ENCODE results near the gene PGR.
"Not testable (repeated sequence)": the region's sequence is repeated elsewhere in the genome, so short reads cannot be mapped to it uniquely, and the experiment has no call there.

Gene PGR

DNA sequence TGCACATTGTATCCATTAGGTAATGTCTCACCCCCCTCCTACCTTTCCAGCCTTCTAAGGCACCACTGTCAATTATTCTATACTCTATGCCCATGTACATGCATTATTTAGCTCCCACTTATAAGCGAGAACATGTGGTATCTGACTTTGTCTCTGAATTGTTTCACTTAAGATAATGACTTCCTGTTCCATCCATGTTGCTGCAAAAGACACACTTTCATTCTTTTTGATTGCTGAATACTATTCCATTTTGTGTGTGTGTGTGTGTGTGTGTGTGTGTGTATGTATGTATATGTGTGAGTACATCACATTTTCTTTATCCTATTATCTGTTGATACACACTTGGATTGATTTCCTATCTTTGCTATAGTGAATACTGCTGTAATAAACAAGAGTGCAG, 84.2 kb downstream of the PGR start:
- ATAC-seq (no peak), DNase-seq (no peak)
- H3K36me3 Mint-ChIP-seq (ENCODE audit: low read depth): no peaks in the 10 kb centered on the region
- no peaks in the 10 kb centered on the region for H3K27me3 Mint-ChIP-seq
- H3K9me3 Mint-ChIP-seq: peaks cover 6% of the 10 kb centered on the region
- H3K4me1 Mint-ChIP-seq: no peaks in the 10 kb centered on the region
- no peak overlapping the region for H3K27ac Mint-ChIP-seq
- H3K4me3 Mint-ChIP-seq: no peak overlapping the region

DNA sequence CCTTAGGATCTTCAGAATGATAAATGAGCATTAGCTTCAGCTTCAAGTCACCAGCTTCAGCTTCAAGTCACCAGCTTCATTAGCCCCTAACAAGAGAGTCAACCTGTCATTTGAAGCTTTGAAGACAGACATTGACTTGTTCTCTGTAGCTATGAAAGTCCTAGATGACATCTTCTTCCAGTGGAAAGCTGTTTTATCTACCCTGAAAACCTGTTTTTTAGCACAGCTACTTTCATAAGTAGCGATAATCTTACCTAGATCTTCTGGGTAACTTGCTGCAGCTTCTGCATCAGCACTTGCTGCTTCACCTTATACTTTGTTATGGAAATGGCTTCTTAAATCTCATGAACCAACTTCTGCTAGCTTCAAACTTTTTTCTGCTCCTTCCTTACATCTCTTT, 85.7 kb downstream of the PGR start:
- no peak overlapping the region for H3K27ac Mint-ChIP-seq
- no peak for ATAC-seq
- no peaks in the 10 kb centered on the region for H3K36me3 Mint-ChIP-seq (ENCODE audit: low read depth)
- H3K9me3 Mint-ChIP-seq: peaks cover 6% of the 10 kb centered on the region
- no peak for DNase-seq
- no peak overlapping the region for H3K4me3 Mint-ChIP-seq
- H3K4me1 Mint-ChIP-seq: no peaks in the 10 kb centered on the region
- H3K27me3 Mint-ChIP-seq: no peaks in the 10 kb centered on the region

DNA sequence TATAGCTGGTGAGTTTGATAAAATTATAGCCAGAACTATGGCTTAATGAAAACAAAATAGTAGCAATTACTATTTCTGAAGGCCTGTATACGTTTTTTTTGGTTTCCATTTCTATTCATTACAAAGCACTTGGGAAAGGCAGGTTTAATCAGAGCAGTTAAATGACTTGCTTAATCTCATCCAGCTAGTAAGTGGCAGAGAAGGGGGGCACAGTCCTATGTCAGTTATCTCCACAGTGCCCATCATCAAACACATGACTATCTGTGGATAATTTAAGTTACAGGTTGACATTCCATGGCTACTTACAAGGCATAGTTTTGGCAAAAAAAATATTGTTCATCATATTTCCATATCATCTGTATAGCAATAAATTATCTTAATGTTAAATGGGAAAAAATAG, 93.7 kb downstream of the PGR start:
- H3K27ac Mint-ChIP-seq: no peak overlapping the region
- no peaks in the 10 kb centered on the region for H3K27me3 Mint-ChIP-seq
- no peak for DNase-seq
- no peak for ATAC-seq
- H3K9me3 Mint-ChIP-seq: no peaks in the 10 kb centered on the region
- H3K4me1 Mint-ChIP-seq: no peaks in the 10 kb centered on the region
- H3K4me3 Mint-ChIP-seq: no peak overlapping the region
- H3K36me3 Mint-ChIP-seq (ENCODE audit: low read depth): no peaks in the 10 kb centered on the region

DNA sequence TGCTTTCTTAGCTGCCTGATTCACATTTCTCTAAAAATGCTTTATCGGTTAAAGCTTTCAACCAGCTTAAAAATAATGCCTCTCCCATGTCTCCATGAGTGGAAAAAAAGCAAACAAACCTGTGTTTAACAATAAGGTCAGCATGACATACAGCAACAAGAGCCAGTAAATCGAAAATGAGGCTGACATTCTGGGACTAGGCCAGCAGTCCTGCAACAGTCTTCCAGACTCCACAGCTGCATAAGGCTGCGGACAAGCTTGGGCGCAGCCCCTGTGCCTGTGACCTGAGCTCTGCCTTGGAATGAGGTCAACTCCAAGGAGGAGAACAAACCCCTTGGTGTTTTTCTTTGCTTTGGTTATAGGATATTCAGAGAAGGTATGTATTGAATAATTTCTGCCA, 95.5 kb downstream of the PGR start:
- no peaks in the 10 kb centered on the region for H3K9me3 Mint-ChIP-seq
- H3K27me3 Mint-ChIP-seq: no peaks in the 10 kb centered on the region
- H3K4me3 Mint-ChIP-seq: no peak overlapping the region
- ATAC-seq (no peak), DNase-seq (no peak)
- H3K4me1 Mint-ChIP-seq: no peaks in the 10 kb centered on the region
- H3K36me3 Mint-ChIP-seq (ENCODE audit: low read depth): no peaks in the 10 kb centered on the region
- no peak overlapping the region for H3K27ac Mint-ChIP-seq

DNA sequence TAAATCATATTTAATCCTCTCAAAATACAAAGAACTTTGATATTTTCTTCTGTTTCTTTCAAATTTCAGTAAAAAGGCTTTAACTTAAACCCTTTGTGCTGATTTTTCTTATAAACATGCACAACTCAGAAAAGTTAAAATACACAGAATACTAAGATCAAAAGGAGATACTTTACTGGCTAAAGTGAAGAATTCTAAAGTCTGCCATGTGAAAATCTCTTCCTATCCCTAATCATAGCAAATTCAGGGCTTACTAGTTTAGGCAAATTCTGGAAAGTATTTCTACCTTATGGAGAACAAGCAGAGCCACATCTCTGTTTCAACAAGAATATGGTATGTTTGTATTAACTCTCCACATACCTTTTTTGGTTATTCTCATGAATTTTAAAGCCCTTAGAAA, 96.6 kb downstream of the PGR start:
- Mint-ChIP-seq H3K27ac (no peak overlapping the region), H3K36me3 (ENCODE audit: low read depth) (no peaks in the 10 kb centered on the region), H3K9me3 (no peaks in the 10 kb centered on the region), H3K4me3 (no peak overlapping the region), H3K4me1 (no peaks in the 10 kb centered on the region), H3K27me3 (no peaks in the 10 kb centered on the region)
- ATAC-seq (no peak), DNase-seq (no peak)

DNA sequence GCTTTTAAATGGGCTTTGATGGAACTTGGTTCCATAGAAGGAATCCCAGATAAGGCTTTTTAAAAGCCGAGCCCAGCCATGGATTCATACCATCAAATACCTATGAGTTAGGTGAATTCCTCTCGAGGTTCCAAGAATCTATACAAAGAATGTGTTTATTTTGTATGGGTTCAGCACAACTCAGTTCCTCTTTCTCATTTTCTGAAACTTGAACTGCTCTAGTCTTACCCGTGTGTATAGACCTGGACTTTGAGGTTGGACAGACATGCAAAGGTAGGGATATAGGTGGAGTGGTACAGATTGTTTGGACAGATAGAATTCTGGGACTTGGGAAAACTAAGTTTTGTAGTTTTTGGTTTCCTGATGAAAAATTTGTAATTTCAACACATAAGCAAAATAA, 97.9 kb downstream of the PGR start:
- H3K4me1 Mint-ChIP-seq: no peaks in the 10 kb centered on the region
- H3K27me3 Mint-ChIP-seq: no peaks in the 10 kb centered on the region
- no peaks in the 10 kb centered on the region for H3K9me3 Mint-ChIP-seq
- H3K27ac Mint-ChIP-seq: no peak overlapping the region
- H3K4me3 Mint-ChIP-seq: no peak overlapping the region
- ATAC-seq (no peak), DNase-seq (no peak)
- H3K36me3 Mint-ChIP-seq (ENCODE audit: low read depth): no peaks in the 10 kb centered on the region

DNA sequence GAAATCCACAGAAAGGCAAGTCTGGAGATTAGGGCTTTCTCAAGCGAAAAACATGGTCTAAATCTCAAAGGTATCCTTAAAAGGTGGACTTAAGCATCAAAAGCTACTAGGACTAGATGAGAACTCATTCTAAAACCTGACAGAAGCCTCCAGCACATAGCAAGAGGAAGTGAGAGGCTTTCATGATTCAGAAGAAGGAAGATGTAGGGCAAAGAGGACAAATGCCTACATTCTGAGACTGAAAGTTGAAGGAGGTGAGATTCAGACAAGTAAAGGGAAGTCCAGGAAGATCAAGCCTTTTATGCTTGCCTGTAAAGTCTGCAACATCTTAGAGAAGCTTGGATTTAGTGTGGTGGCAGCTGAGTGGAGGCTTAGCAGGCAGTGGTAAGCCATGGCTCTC, 98.9 kb downstream of the PGR start:
- Mint-ChIP-seq H3K27ac (no peak overlapping the region), H3K9me3 (no peaks in the 10 kb centered on the region), H3K36me3 (ENCODE audit: low read depth) (no peaks in the 10 kb centered on the region), H3K4me3 (no peak overlapping the region), H3K4me1 (no peaks in the 10 kb centered on the region), H3K27me3 (no peaks in the 10 kb centered on the region)
- DNase-seq: no peak
- no peak for ATAC-seq

DNA sequence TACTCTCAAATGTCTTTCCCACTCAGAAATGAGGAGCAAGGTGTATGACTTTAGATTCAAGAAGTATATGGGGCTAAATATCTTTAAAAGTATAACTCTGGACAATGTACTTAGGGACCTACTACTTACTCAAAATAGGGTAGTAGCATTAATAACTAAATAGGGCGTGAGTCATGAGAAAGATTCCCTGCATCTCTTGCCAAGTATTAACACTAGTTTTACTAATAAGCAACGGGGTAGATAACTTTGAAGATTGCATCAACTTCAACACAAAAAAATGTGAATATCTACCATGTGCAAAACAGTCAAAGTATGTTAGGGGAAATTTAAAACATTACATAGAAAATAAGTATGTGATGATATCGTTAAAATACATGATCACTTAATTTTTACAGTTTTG, 99.6 kb downstream of the PGR start:
- Mint-ChIP-seq H3K9me3 (no peaks in the 10 kb centered on the region), H3K27ac (no peak overlapping the region)

DNA sequence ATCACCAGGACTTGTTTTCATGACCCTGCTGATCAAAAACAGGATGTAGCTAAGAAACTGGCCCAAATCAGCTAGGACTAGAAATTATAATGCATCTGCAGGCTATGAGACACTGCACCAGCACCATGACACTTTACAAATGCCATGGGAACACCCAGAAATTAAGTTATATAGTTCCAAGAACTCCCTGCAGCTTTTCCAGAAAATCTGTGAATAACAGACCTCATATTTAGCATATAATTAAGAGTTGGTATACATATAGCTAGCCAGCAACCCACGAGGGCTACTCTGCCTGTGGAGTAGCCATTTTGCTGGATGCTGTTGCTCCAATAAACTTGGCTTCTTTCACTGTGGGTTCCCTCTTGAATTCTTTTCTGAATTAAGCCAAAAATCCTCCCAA, 101.0 kb downstream of the PGR start:
- Mint-ChIP-seq H3K36me3 (ENCODE audit: low read depth) (no peaks in the 10 kb centered on the region), H3K9me3 (no peaks in the 10 kb centered on the region), H3K27me3 (no peaks in the 10 kb centered on the region), H3K4me1 (no peaks in the 10 kb centered on the region), H3K4me3 (no peak overlapping the region), H3K27ac (no peak overlapping the region)
- DNase-seq: no peak
- no peak for ATAC-seq

More for the DNA sequence above, 99.6 kb downstream of the PGR start:
- H3K4me1 Mint-ChIP-seq: no peaks in the 10 kb centered on the region
- DNase-seq (no peak), ATAC-seq (no peak)
- H3K27me3 Mint-ChIP-seq: no peaks in the 10 kb centered on the region
- no peaks in the 10 kb centered on the region for H3K36me3 Mint-ChIP-seq (ENCODE audit: low read depth)
- no peak overlapping the region for H3K4me3 Mint-ChIP-seq

DNA sequence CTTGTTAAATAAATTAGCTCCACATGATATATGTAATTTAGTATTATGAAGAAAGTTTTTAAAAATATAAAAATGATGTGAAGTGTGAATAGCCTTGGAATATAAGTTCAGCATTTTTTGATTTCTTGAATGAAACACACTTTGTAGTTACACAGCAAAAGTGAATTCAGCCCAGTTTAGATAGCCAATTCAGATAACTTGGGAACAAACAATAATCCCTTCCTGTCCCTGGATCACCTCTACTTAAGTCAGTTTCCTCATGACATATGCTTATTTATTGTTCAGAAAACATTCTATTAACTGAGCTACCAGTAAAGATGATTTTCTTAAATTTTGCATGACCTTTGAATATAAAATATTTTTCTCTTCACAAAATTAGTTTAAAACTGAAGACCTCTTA, 107.4 kb downstream of the PGR start:
- H3K36me3 Mint-ChIP-seq (ENCODE audit: low read depth): no peaks in the 10 kb centered on the region
- H3K27me3 Mint-ChIP-seq: no peaks in the 10 kb centered on the region
- H3K9me3 Mint-ChIP-seq: no peaks in the 10 kb centered on the region
- no peaks in the 10 kb centered on the region for H3K4me1 Mint-ChIP-seq
- no peak for ATAC-seq
- no peak for DNase-seq
- H3K27ac Mint-ChIP-seq: no peak overlapping the region
- H3K4me3 Mint-ChIP-seq: no peak overlapping the region

DNA sequence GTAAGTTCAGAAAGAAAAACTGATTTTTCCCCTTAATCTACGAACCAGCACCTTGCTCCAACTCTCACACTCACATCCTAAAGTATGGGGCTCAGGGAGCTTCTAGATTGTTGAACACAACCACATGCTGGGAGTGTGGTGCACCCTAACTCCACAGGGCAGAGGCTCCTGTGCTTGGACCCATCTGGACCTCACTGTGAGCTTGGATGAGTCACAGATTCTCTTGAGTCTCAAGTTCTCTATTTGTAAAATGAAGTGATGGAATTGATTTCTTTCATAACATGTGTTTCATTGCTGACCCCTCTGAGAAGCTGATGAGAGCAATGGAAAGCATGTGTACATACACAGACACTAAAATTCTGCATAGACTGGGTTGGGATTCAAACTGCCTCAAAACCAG, 109.7 kb downstream of the PGR start:
- Mint-ChIP-seq H3K27me3 (no peaks in the 10 kb centered on the region), H3K4me3 (no peak overlapping the region), H3K27ac (no peak overlapping the region), H3K4me1 (no peaks in the 10 kb centered on the region), H3K9me3 (peaks cover 5% of the 10 kb centered on the region), H3K36me3 (ENCODE audit: low read depth) (no peaks in the 10 kb centered on the region)
- ATAC-seq (no peak), DNase-seq (no peak)

DNA sequence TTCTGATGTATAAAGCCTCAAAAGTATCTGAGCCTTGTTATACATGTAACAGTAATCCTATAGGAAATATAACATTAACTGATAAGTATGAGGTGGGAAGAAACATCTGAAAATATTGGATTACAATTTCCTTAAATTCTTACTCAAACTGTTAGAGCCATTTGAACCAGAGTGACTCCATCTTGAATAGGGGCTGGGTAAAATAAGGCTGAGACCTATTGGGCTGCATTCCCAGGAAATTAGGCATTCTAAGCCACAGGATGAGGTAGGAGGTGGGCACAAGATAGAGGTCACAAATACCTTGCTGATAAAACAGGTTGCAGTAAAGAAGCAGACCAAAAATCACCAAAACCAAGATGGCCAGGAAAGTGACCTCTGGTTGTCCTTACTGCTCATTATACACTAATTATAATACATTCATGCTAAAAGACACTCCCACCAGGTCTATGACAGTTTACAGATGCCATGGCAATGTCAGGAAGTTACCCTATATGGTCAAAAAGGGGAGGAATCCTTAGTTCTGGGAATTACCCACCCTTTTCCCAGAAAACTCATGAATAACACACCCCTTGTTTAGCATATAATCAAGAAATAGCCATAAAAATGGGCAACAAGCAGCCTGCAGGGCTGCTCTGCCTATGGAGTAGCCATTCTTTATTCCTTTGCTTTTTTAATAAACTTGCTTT, 114.9 kb downstream of the PGR start:
- Mint-ChIP-seq H3K36me3 (ENCODE audit: low read depth) (no peaks in the 10 kb centered on the region), H3K4me3 (no peak overlapping the region), H3K4me1 (no peaks in the 10 kb centered on the region), H3K27ac (no peak overlapping the region), H3K27me3 (no peaks in the 10 kb centered on the region), H3K9me3 (peaks cover 13% of the 10 kb centered on the region)
- ATAC-seq (no peak), DNase-seq (no peak)

DNA sequence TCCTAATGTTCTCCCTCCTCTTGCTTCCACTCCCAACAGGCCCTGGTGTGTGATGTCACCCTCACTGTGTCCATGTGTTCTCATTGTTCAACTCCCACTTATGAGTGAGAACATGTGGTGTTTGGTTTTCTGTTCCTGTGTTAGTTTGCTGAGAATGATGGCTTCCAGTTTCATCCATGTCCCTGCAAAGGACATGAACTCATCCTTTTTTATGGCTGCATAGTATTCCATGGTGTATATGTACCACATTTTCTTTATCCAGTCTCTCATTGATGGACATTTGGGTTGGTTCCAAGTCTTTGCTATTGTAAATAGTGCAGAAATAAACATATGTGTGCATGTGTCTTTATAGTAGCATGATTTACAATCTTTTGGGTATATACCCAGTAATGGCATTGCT, 115.9 kb downstream of the PGR start:
- H3K27ac Mint-ChIP-seq; DNase-seq; H3K36me3 Mint-ChIP-seq (ENCODE audit: low read depth); ATAC-seq; H3K4me3 Mint-ChIP-seq; H3K27me3 Mint-ChIP-seq; H3K4me1 Mint-ChIP-seq: not testable (repeated sequence)
- peaks cover 13% of the 10 kb centered on the region for H3K9me3 Mint-ChIP-seq

DNA sequence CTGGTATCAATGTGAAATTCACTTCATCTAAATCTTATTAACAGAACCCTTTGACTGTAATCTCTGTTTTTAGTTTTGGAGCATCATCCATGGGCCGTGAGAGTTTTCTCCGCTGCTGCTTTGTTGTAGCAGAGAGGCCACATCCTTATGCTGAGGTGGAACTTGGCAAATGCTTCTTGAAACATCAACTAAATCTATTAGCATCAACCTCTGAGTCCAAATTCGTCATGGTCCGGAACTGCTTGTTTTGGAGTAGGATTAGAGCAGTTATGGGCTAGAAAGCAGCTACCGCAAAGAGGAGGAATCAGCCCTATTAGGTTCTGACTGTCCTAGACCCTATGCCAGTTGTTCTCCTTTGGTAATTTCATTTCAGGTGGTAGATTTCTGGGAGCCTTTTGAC, 117.7 kb downstream of the PGR start:
- no peak for ATAC-seq
- H3K27ac Mint-ChIP-seq: no peak overlapping the region
- no peak overlapping the region for H3K4me3 Mint-ChIP-seq
- H3K9me3 Mint-ChIP-seq: peaks cover 13% of the 10 kb centered on the region
- no peaks in the 10 kb centered on the region for H3K36me3 Mint-ChIP-seq (ENCODE audit: low read depth)
- no peak for DNase-seq
- H3K4me1 Mint-ChIP-seq: no peaks in the 10 kb centered on the region
- no peaks in the 10 kb centered on the region for H3K27me3 Mint-ChIP-seq

DNA sequence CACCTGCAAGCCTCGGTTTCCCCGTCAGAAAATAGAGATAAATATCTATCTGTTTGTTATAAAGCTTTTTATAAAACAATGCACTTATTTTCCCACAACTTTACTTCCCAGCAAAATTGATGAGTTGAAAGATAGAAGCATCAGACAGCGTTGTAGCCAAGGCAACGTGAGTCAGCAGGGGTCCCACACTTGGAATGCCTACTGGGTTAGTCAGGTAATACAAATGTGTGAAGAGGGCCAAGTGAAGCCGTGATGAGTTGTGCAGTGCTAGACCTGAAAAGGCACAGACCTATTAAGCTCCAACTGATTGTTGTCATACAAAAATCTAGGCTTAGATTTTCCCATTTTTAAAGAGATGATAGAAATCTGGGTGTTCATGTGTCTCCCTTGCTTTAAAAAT, 118.7 kb downstream of the PGR start:
- no peak for ATAC-seq

DNA sequence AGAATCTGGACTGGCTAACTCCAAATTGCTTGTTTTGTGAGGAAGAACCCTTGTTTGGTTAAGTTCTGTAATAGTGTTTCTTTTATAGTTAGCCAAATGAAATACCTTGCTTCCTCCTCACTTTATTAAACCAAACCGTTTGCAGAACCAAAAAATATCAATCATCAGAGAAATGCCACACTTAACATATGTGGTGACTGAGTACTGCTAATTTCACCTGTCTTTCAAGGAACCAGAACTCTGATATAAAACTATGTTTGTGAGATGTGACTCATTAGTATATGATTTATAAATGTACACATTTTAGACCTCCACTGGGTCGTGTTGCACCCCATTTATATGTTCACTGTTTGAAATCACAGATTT, 119.9 kb downstream of the PGR start:
- H3K36me3 Mint-ChIP-seq (ENCODE audit: low read depth): no peaks in the 10 kb centered on the region
- H3K27ac Mint-ChIP-seq: no peak overlapping the region
- peaks cover 8% of the 10 kb centered on the region for H3K9me3 Mint-ChIP-seq
- H3K4me3 Mint-ChIP-seq: no peak overlapping the region
- H3K4me1 Mint-ChIP-seq: no peaks in the 10 kb centered on the region
- ATAC-seq: no peak
- no peaks in the 10 kb centered on the region for H3K27me3 Mint-ChIP-seq
- no peak for DNase-seq

More for the DNA sequence above, 118.7 kb downstream of the PGR start:
- no peaks in the 10 kb centered on the region for H3K4me1 Mint-ChIP-seq
- H3K9me3 Mint-ChIP-seq: peaks cover 13% of the 10 kb centered on the region
- H3K27ac Mint-ChIP-seq: no peak overlapping the region
- no peak overlapping the region for H3K4me3 Mint-ChIP-seq
- H3K36me3 Mint-ChIP-seq (ENCODE audit: low read depth): no peaks in the 10 kb centered on the region
- no peaks in the 10 kb centered on the region for H3K27me3 Mint-ChIP-seq
- no peak for DNase-seq
